Measurements from ENCODE around the gene TGM3.

The TGM3 gene

GRCh38 chr20:2349801-2350200 is 54.0 kb downstream of the TGM3 start:
- no peak for DNase-seq (ENCODE audit: low read depth)
- H3K4me3 ChIP-seq (ENCODE audit: low read length), result no peak overlapping the region
- TF ChIP-seq CTCF (IDR thresholded peaks at IDR 0.05; ENCODE audit: insufficient read depth, low read depth, low read length, missing control alignments), result no peak

- DNase-seq (ENCODE audit: low read depth), result no peak
- H3K4me3 ChIP-seq (ENCODE audit: low read length), result no peak overlapping the region
- TF ChIP-seq CTCF (IDR thresholded peaks at IDR 0.05; ENCODE audit: insufficient read depth, low read depth, low read length, missing control alignments), result no peak
These were observed 54.8 kb downstream of the TGM3 start for GRCh38 chr20:2350606-2351005.

GRCh38 chr20:2353231-2353630 is 57.4 kb downstream of the TGM3 start:
- DNase-seq (ENCODE audit: low read depth), result no peak
- H3K4me3 ChIP-seq (ENCODE audit: low read length), result no peak overlapping the region
- TF ChIP-seq CTCF (IDR thresholded peaks at IDR 0.05; ENCODE audit: insufficient read depth, low read depth, low read length, missing control alignments), result no peak

- TF ChIP-seq CTCF (IDR thresholded peaks at IDR 0.05; ENCODE audit: insufficient read depth, low read depth, low read length, missing control alignments), result no peak
- DNase-seq (ENCODE audit: low read depth), result peak; percentile 73
- H3K4me3 ChIP-seq (ENCODE audit: low read length), result no peak overlapping the region
These were observed 61.3 kb downstream of the TGM3 start for GRCh38 chr20:2357114-2357513.

GRCh38 chr20:2358006-2358405 is 62.2 kb downstream of the TGM3 start:
- peak; percentile 62 for DNase-seq (ENCODE audit: low read depth)
- no peak for TF ChIP-seq CTCF (IDR thresholded peaks at IDR 0.05; ENCODE audit: insufficient read depth, low read depth, low read length, missing control alignments)

GRCh38 chr20:2361035-2361593 is 65.3 kb downstream of the TGM3 start:
- DNase-seq (ENCODE audit: low read depth), result no peak
- no peak for TF ChIP-seq CTCF (IDR thresholded peaks at IDR 0.05; ENCODE audit: insufficient read depth, low read depth, low read length, missing control alignments)
- H3K4me3 ChIP-seq (ENCODE audit: low read length), result no peak overlapping the region

More at GRCh38 chr20:2358006-2358405, 62.2 kb downstream of the TGM3 start:
- H3K4me3 ChIP-seq (ENCODE audit: low read length), result no peak overlapping the region

- no peak overlapping the region for H3K4me3 ChIP-seq (ENCODE audit: low read length)
- no peak for TF ChIP-seq CTCF (IDR thresholded peaks at IDR 0.05; ENCODE audit: insufficient read depth, low read depth, low read length, missing control alignments)
- no peak for DNase-seq (ENCODE audit: low read depth)
These were observed 67.4 kb downstream of the TGM3 start for GRCh38 chr20:2363187-2363586.

Measured in epithelial cell of esophagus (primary cell).